Transverse colon (tissue), 4 donors: Measurements from ENCODE around the gene ZYG11B. TPM values are rescaled to one million over a fixed set of nuclear protein-coding genes. Genes with fewer than 3 reads are reported as not detected.

Experiments used
- DNase-seq: peaks from one replicate; pipeline ENCODE4 v3.0.0-alpha.2; 2019
- H3K27ac ChIP-seq, 4 donors: fragments of 200-600 bp; sonication (generic); 2 replicates each; pipeline ENCODE4 v1.5.1; 2016 to 2018; ENCODE audit warnings: inconsistent platforms in 4 of 4
- H3K27me3 ChIP-seq: fragments of 200-600 bp; sonication (generic); 2 replicates; pipeline ENCODE4 v1.5.1; 2017; ENCODE audit warnings: inconsistent platforms
- H3K36me3 ChIP-seq, 4 donors: fragments of 200-600 bp; sonication (generic); 2 replicates each; pipeline ENCODE4 v1.5.1; 2017 to 2019; ENCODE audit warnings: inconsistent platforms in 4 of 4
- H3K4me1 ChIP-seq, 4 donors: fragments of 200-600 bp; sonication (generic); 2 replicates each; pipeline ENCODE4 v1.5.1; 2017 to 2020; ENCODE audit warnings: inconsistent platforms in 4 of 4
- H3K4me3 ChIP-seq, 4 donors: fragments of 200-600 bp; sonication (generic); 1 replicate in 1 of 4; 2 replicates in 3 of 4; pipeline versions ENCODE4 v1.5.1 to v1.6.1; 2017 to 2019; ENCODE audit warnings: inconsistent platforms in 4 of 4
- H3K9me3 ChIP-seq, 2 donors: fragments of 200-600 bp; sonication (generic); 2 replicates each; pipeline ENCODE4 v1.5.1; 2017 to 2019; ENCODE audit warnings: inconsistent platforms in 2 of 2
- CTCF ChIP-seq, 5 experiments: fragments of 200-600 bp in 3 of 5; fragments of 450-650 bp in 2 of 5; sonication (generic) in 3 of 5; IDR thresholded peaks; 1 replicate in 2 of 5; 2 replicates in 3 of 5; pipeline ENCODE4 v1.5.1; 2016 to 2017; ENCODE audit warnings: antibody characterized with exemption in 5 of 5, inconsistent platforms in 3 of 5, mild to moderate bottlenecking in 2 of 5, moderate library complexity in 1 of 5
- EP300 ChIP-seq: sonication (generic); formaldehyde crosslinking; IDR thresholded peaks from one replicate; pipeline ENCODE4 v1.6.1; 2017; ENCODE audit warnings: antibody characterized with exemption, low read depth
- POLR2A ChIP-seq: fragments of 450-650 bp; IDR thresholded peaks from one replicate; pipeline ENCODE4 v1.6.1; 2016; ENCODE audit warnings: antibody characterized with exemption, mild to moderate bottlenecking, moderate library complexity
- POLR2AphosphoS5 ChIP-seq, 3 donors: sonication (generic); formaldehyde crosslinking; IDR thresholded peaks; one replicate each; pipeline ENCODE4 v1.6.1; 2016; ENCODE audit warnings: antibody characterized with exemption in 3 of 3
- WGBS, 2 donors: methylation state at CpG; one replicate each; pipeline ENCODE4 v1.1.5; 2018; ENCODE audit warnings: low coverage in 1 of 2; 5-methylcytosine and 5-hydroxymethylcytosine counted together
- in situ Hi-C, 4 donors: fragments of 200-750 bp; cut with MboI; loops; one replicate each; pipeline versions ENCODE4 v1.15.0 to v1.15.1; 2017; ENCODE audit warnings: low sequenced_read_pairs in 3 of 4, low pct_ligation_motif_present in 1 of 4, low pct_unique_long_range_greater_than_20kb in 1 of 4
- intact Hi-C: fragments of 100-400 bp; cut with DNase I; formaldehyde crosslinking; loops from one replicate; pipeline ENCODE4 v1.15.1; 2023; ENCODE audit warnings: low total_unique reads
- total RNA-seq, 4 donors: library from RNA; depleted of rRNA; stranded (reverse); fragments of >200 nt; gene quantifications; one replicate each; pipeline ENCODE4 v1.1.0, GENCODE V29; 2016

ZYG11B gene
- total RNA-seq, 4 donors from 2014 or later: 16.9 to 75.9 (median 45.2) TPM

- Histone ChIP-seq H3K36me3 (peaks cover 0 to 3% (median 0%) of the 10 kb centered on the region in 4 donors), H3K9me3 (no peaks in the 10 kb centered on the region), H3K27ac (no peak overlapping the region), H3K4me3 (no peak overlapping the region), H3K27me3 (no peaks in the 10 kb centered on the region), H3K4me1 (no peaks in the 10 kb centered on the region)
- 78% methylated on average over 4 of the region's 4 CpGs; no CpG with 5 or more reads in 1 of the 2 donors for WGBS, 2 donors
- TF ChIP-seq EP300: no peak
- no peak for TF ChIP-seq POLR2A
- no peak for TF ChIP-seq POLR2AphosphoS5 (IDR thresholded peaks at IDR 0.05)
- TF ChIP-seq CTCF (IDR thresholded peaks at IDR 0.05): no peak
- DNase-seq: no peak
- intact Hi-C loops: no loop called here
- in situ Hi-C loops: no loop called here
Observed at GRCh38 chr1:52767596-52768280, 41.5 kb downstream of the ZYG11B start.

DNA sequence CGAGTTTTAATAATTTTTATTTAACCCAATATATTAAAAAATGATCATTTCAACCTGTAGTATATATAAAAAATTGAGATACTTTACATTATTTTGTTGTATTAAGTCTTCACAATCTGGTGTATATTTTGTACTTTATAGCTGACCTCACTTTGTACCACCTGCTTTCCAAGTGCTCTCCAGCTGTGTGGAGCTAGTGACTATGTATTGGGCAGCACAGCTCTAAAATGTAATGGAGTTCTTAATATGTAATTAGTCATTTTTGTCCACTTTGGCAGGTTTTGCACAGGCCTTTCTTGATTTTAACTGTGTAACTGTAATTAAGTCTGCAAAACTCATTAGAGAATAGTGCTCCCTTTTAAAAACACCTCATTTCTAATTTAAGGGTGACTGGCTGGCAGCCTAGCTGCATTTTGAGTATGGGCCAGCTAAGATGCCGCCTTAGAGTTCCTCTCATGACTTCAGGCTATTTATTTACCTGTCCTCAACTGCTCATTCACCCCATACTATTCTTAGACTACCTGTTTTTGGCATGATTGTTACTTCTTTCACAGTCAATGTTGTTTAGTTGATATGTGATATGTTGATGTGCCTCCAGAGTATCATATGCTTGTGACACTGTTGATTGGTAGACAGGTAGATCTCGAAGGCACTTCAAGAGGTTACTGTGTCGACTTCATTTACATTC lies 43.2 kb downstream of the ZYG11B start:
- no peak overlapping the region for H3K27ac ChIP-seq
- TF ChIP-seq POLR2A: no peak
- no peak for TF ChIP-seq EP300
- TF ChIP-seq POLR2AphosphoS5 (IDR thresholded peaks at IDR 0.05): no peak
- TF ChIP-seq CTCF (IDR thresholded peaks at IDR 0.05): no peak
- 90 to 95% methylated on average over 4 of the region's 4 CpGs for WGBS, 2 donors
- H3K4me1 ChIP-seq: no peaks in the 10 kb centered on the region
- DNase-seq: no peak
- H3K27me3 ChIP-seq: no peaks in the 10 kb centered on the region
- no peak overlapping the region for H3K4me3 ChIP-seq
- no peaks in the 10 kb centered on the region for H3K9me3 ChIP-seq
- H3K36me3 ChIP-seq: peaks cover 0 to 3% (median 0%) of the 10 kb centered on the region in 4 donors
- in situ Hi-C loops (no loop called here), intact Hi-C loops (no loop called here)

- no peak overlapping the region for H3K27ac ChIP-seq
Observed at GRCh38 chr1:52771384-52771783, 45.1 kb downstream of the ZYG11B start.

More at GRCh38 chr1:52771384-52771783, 45.1 kb downstream of the ZYG11B start:
- in situ Hi-C loops (no loop called here), intact Hi-C loops (no loop called here)
- Histone ChIP-seq H3K27me3 (no peaks in the 10 kb centered on the region), H3K36me3 (peaks cover 0 to 3% (median 0%) of the 10 kb centered on the region in 4 donors), H3K4me1 (no peaks in the 10 kb centered on the region), H3K9me3 (no peaks in the 10 kb centered on the region), H3K4me3 (no peak overlapping the region)
- WGBS, 2 donors: 80 to 83% methylated on average over 7 of the region's 7 CpGs
- no peak for DNase-seq
- TF ChIP-seq POLR2AphosphoS5 (IDR thresholded peaks at IDR 0.05) (no peak), EP300 (no peak), CTCF (IDR thresholded peaks at IDR 0.05) (no peak), POLR2A (no peak)
